K562 (cell line): ENCODE measurements around the gene SCAMP3. TPM values are rescaled to one million over a fixed set of nuclear protein-coding genes. Genes with fewer than 3 reads are reported as not detected.

Source experiments
- GABPA ChIP-seq: fragments of 200-800 bp; sonication (Bioruptor generic); conservative IDR thresholded peaks from 2 replicates; pipeline ENCODE4 v1.6.1; 2016; ENCODE audit warnings: low read depth, missing genetic modification characterization, missing compliant biosample characterization
- HCFC1 ChIP-seq: IDR thresholded peaks from 2 replicates; pipeline ENCODE4 v1.6.1; 2012; ENCODE audit warnings: low read depth, low read length, improper control_type of control experiment
- HDAC1 ChIP-seq, 2 experiments: fragments of 450-650 bp; IDR thresholded peaks; 2 replicates each; pipeline ENCODE4 v1.6.1; 2016 to 2017; ENCODE audit warnings: inconsistent platforms in 1 of 2, mild to moderate bottlenecking in 1 of 2, moderate library complexity in 1 of 2
- HNRNPK ChIP-seq: fragments of 200-400 bp; formaldehyde crosslinking; IDR thresholded peaks from one replicate; pipeline ENCODE4 v1.6.1; 2018; ENCODE audit warnings: mild to moderate bottlenecking, low read depth, low read length; ENCODE audit not compliant: poor library complexity, severe bottlenecking
- HSF4 ChIP-seq: fragments of 250-450 bp; sonication (Bioruptor Pico); IDR thresholded peaks from 2 replicates; pipeline ENCODE4 v2.1.2; 2022; ENCODE audit warnings: mild to moderate bottlenecking, moderate library complexity, borderline replicate concordance
- IFI16 ChIP-seq: fragments of 250-450 bp; sonication (Bioruptor Pico); IDR thresholded peaks from 2 replicates; pipeline ENCODE4 v2.1.2; 2022; ENCODE audit warnings: mild to moderate bottlenecking, inconsistent platforms
- JUN ChIP-seq, 2 experiments: sonication (generic) in 1 of 2; formaldehyde crosslinking in 1 of 2; IDR thresholded peaks; 2 replicates each; pipeline versions ENCODE4 v1.6.1 to v1.8.0; 2012 to 2022; ENCODE audit warnings: borderline replicate concordance in 2 of 2, mild to moderate bottlenecking in 2 of 2, improper control_type of control experiment in 1 of 2, low read depth in 1 of 2, low read length in 1 of 2, missing genetic modification reagents in 1 of 2
- RAD21 ChIP-seq, 2 experiments: fragments of 250-450 bp in 1 of 2; fragments of 450-650 bp in 1 of 2; sonication (Bioruptor Pico) in 1 of 2; formaldehyde crosslinking in 1 of 2; IDR thresholded peaks in 1 of 2; conservative IDR thresholded peaks in 1 of 2; 2 replicates each; pipeline versions ENCODE4 v1.4.0 to v1.8.0; 2020 to 2022; ENCODE audit warnings: mild to moderate bottlenecking in 2 of 2, moderate library complexity in 1 of 2
- RBM34 ChIP-seq: fragments of 200-400 bp; formaldehyde crosslinking; IDR thresholded peaks from 2 replicates; pipeline ENCODE4 v1.6.1; 2018; ENCODE audit warnings: low read length, borderline replicate concordance; ENCODE audit not compliant: insufficient read depth
- RCOR1 ChIP-seq, 2 experiments: IDR thresholded peaks; 2 replicates each; pipeline ENCODE4 v1.6.1; 2012; ENCODE audit warnings: low read depth in 2 of 2, low read length in 2 of 2, borderline replicate concordance in 1 of 2, improper control_type of control experiment in 1 of 2
- SMAD2 ChIP-seq: fragments of 150-350 bp; IDR thresholded peaks from 2 replicates; pipeline ENCODE4 v1.6.1; 2014; ENCODE audit warnings: low read depth, mild to moderate bottlenecking, low read length
- SREBF1 ChIP-seq: fragments of 150-350 bp; IDR thresholded peaks from 2 replicates; pipeline ENCODE4 v1.6.1; 2014; ENCODE audit warnings: antibody characterized with exemption, low read depth, low read length, borderline replicate concordance
- ZBTB17 ChIP-seq: fragments of 450-650 bp; formaldehyde crosslinking; IDR thresholded peaks from 2 replicates; pipeline ENCODE4 v1.4.0; 2020; ENCODE audit warnings: mild to moderate bottlenecking
- ZNF224 ChIP-seq: sonication (generic); formaldehyde crosslinking; IDR thresholded peaks from 2 replicates; pipeline ENCODE4 v1.8.0; 2022; ENCODE audit warnings: mild to moderate bottlenecking, missing genetic modification reagents
- ZNF699 ChIP-seq: fragments of 250-450 bp; sonication (Bioruptor Pico); IDR thresholded peaks from 2 replicates; pipeline ENCODE4 v1.8.0; 2021; ENCODE audit warnings: mild to moderate bottlenecking, moderate library complexity; ENCODE audit not compliant: insufficient replicate concordance
- polyA plus RNA-seq, 8 experiments: library from polyadenylated mRNA; depleted of rRNA in 4 of 8; stranded (reverse) in 5 of 8; unstranded in 3 of 8; fragments of >200 nt; fragmentation: Nextera tagmentation in 2 of 8; fragmentation: Illumina TruSeq in 1 of 8; extraction: Ambion mirVana in 2 of 8; extraction: Trizol in 1 of 8; gene quantifications; 2 replicates each; pipeline versions ENCODE4 v1.2.1 to v1.2.3, GENCODE V29; 2011 to 2014; ENCODE audit warnings: inconsistent platforms in 1 of 8, missing spikeins in 1 of 8
- total RNA-seq, 7 experiments: library from RNA; depleted of rRNA in 6 of 7; stranded (reverse); fragments of >200 nt in 6 of 7; fragmentation: Illumina TruSeq in 2 of 7; extraction: Trizol in 2 of 7; gene quantifications; 2 replicates each; pipeline versions ENCODE4 v1.2.1 to v1.2.3, GENCODE V29; 2011 to 2021; ENCODE audit warnings: low replicate concordance in 1 of 7
- TF ChIP-seq, protein P1 (sequence below): sonication (generic); IDR thresholded peaks from 2 replicates; pipeline ENCODE4 v1.6.1; 2016
- TF ChIP-seq, protein P2 (sequence below): fragments of 250-450 bp; sonication (Bioruptor Pico); IDR thresholded peaks from 2 replicates; pipeline ENCODE4 v1.5.0; 2022; ENCODE audit warnings: mild to moderate bottlenecking
- TF ChIP-seq, protein P3 (sequence below): sonication (generic); formaldehyde crosslinking; IDR thresholded peaks from 2 replicates; pipeline ENCODE4 v1.8.0; 2023; ENCODE audit warnings: mild to moderate bottlenecking, missing genetic modification reagents

SCAMP3 gene
- total and polyA plus RNA-seq, 9 of the 15 experiments (the other 6 are each of a cell fraction or from before 2014, with no cell fraction given): 14.2 to 131 (median 86.1) TPM

DNA sequence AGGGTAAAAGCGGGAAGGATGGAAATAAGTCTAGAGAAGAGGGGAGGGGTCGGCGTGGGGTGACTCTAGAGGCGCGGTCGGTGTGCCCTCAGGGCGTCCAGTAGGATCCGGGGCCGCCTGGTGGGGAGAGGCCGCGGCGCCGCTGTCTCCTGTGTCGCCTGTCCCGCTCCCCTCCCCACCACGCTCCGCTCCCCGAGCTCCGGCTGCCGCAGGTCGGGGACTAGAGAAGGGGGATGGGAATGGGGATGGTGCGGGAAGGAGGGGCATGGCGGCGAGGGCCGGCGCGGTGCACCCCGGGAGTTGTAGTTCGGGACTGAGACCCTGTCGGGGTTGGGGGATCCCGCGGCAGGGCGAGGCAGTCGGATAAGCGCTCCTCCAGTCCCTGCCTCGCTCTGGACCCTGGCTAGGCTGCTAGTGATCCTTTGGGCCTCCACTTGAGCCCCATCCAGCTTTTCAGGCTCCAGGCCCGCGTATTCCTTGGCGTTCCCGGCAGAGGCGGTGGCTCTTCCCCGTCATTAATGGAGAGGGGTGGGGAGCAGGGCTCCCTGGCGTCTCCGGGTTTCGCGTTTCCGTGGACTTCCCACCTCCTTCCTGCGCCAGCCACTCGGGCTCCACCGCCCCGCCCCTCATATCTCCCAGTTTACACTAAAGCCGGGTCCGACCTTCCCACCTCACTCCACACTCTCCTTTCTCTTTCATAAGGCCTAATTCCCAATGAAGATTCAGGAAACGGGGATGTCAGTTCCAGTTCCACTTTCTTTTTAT lies 6.7 kb downstream of the SCAMP3 start, which contains the start of gene ENTREP3 (continued):
- TF ChIP-seq HDAC1 (IDR thresholded peaks at IDR 0.05) (0 out of 4 replicates have a peak, but pooled peaks of 1 of the 2 experiments have one; percentile 50), RAD21 (CRISPR knock-in tag; conservative IDR thresholded peaks at IDR 0.05 in 1 of 2, IDR thresholded peaks at IDR 0.05 in 1 of 2) (no peak; a peak in 1 of 4 replicates), ZNF224 (CRISPR knock-in tag) (no peak), HSF4 (CRISPR knock-in tag) (no peak), RBM34 (0 out of 2 replicates have a peak, but pooled peaks have one; percentile 10), ZNF699 (CRISPR knock-in tag) (no peak), SREBF1 (peak; percentile 66; the same call in 1 of the 2 replicates), ZBTB17 (CRISPR knock-in tag) (no peak), SMAD2 (no peak), GABPA (tag) (peak; percentile 63), HNRNPK (no peak), JUN (IDR thresholded peaks at IDR 0.05; ENCODE audit: borderline replicate concordance, low read depth, low read length) (0 out of 2 replicates have a peak, but pooled peaks have one; percentile 6), JUN (CRISPR knock-in tag; IDR thresholded peaks at IDR 0.05; ENCODE audit: borderline replicate concordance) (no peak), RCOR1 (IDR thresholded peaks at IDR 0.05; ENCODE audit: borderline replicate concordance in 1 of 2, low read depth in 2 of 2, low read length in 2 of 2) (peak in 1 of 2 experiments; percentile 47; a peak in 1 of 4 replicates), HCFC1 (peak; percentile 95), IFI16 (no peak)
- TF ChIP-seq, protein P1, sequence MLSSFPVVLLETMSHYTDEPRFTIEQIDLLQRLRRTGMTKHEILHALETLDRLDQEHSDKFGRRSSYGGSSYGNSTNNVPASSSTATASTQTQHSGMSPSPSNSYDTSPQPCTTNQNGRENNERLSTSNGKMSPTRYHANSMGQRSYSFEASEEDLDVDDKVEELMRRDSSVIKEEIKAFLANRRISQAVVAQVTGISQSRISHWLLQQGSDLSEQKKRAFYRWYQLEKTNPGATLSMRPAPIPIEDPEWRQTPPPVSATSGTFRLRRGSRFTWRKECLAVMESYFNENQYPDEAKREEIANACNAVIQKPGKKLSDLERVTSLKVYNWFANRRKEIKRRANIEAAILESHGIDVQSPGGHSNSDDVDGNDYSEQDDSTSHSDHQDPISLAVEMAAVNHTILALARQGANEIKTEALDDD: 0 out of 2 replicates have a peak, but pooled peaks have one; percentile 33
- TF ChIP-seq, protein P2, sequence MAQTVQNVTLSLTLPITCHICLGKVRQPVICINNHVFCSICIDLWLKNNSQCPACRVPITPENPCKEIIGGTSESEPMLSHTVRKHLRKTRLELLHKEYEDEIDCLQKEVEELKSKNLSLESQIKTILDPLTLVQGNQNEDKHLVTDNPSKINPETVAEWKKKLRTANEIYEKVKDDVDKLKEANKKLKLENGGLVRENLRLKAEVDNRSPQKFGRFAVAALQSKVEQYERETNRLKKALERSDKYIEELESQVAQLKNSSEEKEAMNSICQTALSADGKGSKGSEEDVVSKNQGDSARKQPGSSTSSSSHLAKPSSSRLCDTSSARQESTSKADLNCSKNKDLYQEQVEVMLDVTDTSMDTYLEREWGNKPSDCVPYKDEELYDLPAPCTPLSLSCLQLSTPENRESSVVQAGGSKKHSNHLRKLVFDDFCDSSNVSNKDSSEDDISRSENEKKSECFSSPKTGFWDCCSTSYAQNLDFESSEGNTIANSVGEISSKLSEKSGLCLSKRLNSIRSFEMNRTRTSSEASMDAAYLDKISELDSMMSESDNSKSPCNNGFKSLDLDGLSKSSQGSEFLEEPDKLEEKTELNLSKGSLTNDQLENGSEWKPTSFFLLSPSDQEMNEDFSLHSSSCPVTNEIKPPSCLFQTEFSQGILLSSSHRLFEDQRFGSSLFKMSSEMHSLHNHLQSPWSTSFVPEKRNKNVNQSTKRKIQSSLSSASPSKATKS (CRISPR knock-in tag): no peak
- TF ChIP-seq, protein P3, sequence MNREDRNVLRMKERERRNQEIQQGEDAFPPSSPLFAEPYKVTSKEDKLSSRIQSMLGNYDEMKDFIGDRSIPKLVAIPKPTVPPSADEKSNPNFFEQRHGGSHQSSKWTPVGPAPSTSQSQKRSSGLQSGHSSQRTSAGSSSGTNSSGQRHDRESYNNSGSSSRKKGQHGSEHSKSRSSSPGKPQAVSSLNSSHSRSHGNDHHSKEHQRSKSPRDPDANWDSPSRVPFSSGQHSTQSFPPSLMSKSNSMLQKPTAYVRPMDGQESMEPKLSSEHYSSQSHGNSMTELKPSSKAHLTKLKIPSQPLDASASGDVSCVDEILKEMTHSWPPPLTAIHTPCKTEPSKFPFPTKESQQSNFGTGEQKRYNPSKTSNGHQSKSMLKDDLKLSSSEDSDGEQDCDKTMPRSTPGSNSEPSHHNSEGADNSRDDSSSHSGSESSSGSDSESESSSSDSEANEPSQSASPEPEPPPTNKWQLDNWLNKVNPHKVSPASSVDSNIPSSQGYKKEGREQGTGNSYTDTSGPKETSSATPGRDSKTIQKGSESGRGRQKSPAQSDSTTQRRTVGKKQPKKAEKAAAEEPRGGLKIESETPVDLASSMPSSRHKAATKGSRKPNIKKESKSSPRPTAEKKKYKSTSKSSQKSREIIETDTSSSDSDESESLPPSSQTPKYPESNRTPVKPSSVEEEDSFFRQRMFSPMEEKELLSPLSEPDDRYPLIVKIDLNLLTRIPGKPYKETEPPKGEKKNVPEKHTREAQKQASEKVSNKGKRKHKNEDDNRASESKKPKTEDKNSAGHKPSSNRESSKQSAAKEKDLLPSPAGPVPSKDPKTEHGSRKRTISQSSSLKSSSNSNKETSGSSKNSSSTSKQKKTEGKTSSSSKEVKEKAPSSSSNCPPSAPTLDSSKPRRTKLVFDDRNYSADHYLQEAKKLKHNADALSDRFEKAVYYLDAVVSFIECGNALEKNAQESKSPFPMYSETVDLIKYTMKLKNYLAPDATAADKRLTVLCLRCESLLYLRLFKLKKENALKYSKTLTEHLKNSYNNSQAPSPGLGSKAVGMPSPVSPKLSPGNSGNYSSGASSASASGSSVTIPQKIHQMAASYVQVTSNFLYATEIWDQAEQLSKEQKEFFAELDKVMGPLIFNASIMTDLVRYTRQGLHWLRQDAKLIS (CRISPR knock-in tag): 0 out of 2 replicates have a peak, but pooled peaks have one; percentile 33
